ENCODE results near the gene TCP11L2.

TCP11L2 gene

DNA sequence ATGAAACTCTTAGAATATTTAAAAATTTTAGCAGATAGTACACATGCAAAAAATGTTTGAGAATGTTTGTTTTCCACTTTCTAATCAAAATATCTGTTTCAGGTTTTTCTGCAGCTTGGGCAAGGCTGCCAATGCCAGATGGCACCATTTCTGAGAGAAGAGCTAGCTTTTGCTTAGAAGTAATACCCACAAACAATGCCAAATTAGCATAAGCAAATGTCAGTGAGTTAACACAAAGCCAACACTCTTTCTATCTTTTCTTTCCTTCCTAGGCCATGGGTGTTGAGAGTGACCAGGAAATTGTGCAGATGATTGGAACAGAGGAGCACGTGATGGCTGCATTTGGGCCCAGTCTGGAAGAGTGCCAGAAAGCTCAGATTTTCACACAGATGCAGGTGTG lies 90.2 kb downstream of the TCP11L2 start:
- DNase-seq (ENCODE audit: low read depth in 1 of 2, low spot score in 1 of 2): no peak
